ENCODE data around the gene FAM229A. TPM values are rescaled to one million over a fixed set of nuclear protein-coding genes. Genes with fewer than 3 reads are reported as not detected.

The FAM229A gene
- total and polyA plus RNA-seq, 2 of the 8 experiments (the other 6 are each of a cell fraction or from before 2014, with no cell fraction given) = 4.1 to 4.2 TPM

DNA sequence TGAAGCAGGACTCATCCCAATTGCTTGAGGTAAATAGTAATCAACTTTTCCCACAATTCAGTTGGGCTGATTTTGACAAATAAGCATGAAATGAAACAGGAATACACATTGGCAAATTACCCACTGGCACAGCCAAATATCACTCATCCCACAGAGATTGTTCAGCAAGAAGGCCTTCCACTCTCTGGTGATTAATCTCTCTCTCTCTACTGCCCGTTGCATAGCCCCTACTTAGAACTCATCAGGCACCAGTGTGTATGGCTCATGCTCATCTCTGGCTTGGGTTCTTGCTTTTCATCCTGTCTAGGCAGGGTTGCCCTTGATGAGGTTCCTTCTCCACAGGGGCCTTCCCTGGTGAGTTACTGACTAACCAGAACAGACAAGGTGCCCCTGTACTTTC lies 30.9 kb upstream of the FAM229A start:
- DNase-seq (ENCODE audit: low read depth in 1 of 2, low spot score in 2 of 2) (no peak), FAIRE-seq (no peak)
- POLR2A ChIA-PET (ENCODE audit: partially characterized antibody) = interaction anchor here (0.6 to 3.8 kb wide), 11 partner anchors 8 to 385 kb away, joined by 3 to 11 read pairs (median 4); partner anchors contain the start of gene MARCKSL1
- Histone ChIP-seq H3K79me1 (ENCODE audit: low read depth, low read length) (peaks cover 7% of the 10 kb centered on the region), H3K56ac (replicated peaks; ENCODE audit: insufficient read length, low read depth, low read length) (no peak overlapping the region), H2BK5ac (ENCODE audit: low read depth, low read length) (no peak overlapping the region), H3K4me3 (ENCODE audit: extremely low read depth in 1 of 4, insufficient read depth in 2 of 4, low read depth in 3 of 4, low read length in 4 of 4) (peak overlapping the region; percentile 79 to 100 (median 94); a peak in 7 of 8 replicates), H3K9ac (replicated peaks in 1 of 4; ENCODE audit: extremely low read depth in 1 of 4, low read depth in 3 of 4, low read length in 3 of 4) (peak overlapping the region in 1 of 4 experiments; percentile 28; a peak in 1 of 7 replicates), H4K91ac (replicated peaks; ENCODE audit: insufficient read length, low read length) (no peak overlapping the region), H3K23me2 (ENCODE audit: low read depth, low read length) (peaks cover 4% of the 10 kb centered on the region; the same call in 1 of the 2 replicates), H4K20me1 (replicated peaks in 1 of 2; ENCODE audit: control insufficient read depth in 1 of 2, insufficient read depth in 2 of 2, low read length in 2 of 2) (peaks cover 0 to 6% of the 10 kb centered on the region in 2 experiments), H3K9me3 (ENCODE audit: insufficient read depth in 2 of 2, low read depth in 1 of 2, low read length in 1 of 2) (no peaks in the 10 kb centered on the region), H3K27ac (ENCODE audit: low read depth, low read length) (no peak overlapping the region), H4K5ac (ENCODE audit: insufficient read length, low read depth, low read length) (no peak overlapping the region), H3K23ac (ENCODE audit: insufficient read length) (no peak overlapping the region), H4K8ac (ENCODE audit: extremely low read depth, insufficient read depth, low read length) (no peak overlapping the region), H2AFZ (ENCODE audit: low read length) (no peak overlapping the region), H2BK12ac (ENCODE audit: low read depth, low read length) (peak overlapping the region; percentile 12; the same call in 1 of the 2 replicates), H3K14ac (ENCODE audit: insufficient read length) (no peak overlapping the region), H2BK120ac (replicated peaks; ENCODE audit: low read depth, low read length) (no peak overlapping the region), H2BK20ac (ENCODE audit: low read length) (no peak overlapping the region), H3K4me1 (replicated peaks in 1 of 4; ENCODE audit: control insufficient read depth in 3 of 4, insufficient read depth in 4 of 4, low read length in 3 of 4) (peaks cover 0 to 8% (median 3%) of the 10 kb centered on the region in 4 experiments; a peak in 4 of 7 replicates), H3K4ac (replicated peaks; ENCODE audit: insufficient read length, low read depth, low read length) (no peak overlapping the region), H3K36me3 (ENCODE audit: control insufficient read depth in 2 of 4, insufficient read depth in 4 of 4, low read length in 3 of 4) (peaks cover 3 to 15% (median 11%) of the 10 kb centered on the region in 4 experiments; a peak in 5 of 8 replicates), H2BK15ac (ENCODE audit: low read length) (no peak overlapping the region), H2AK5ac (ENCODE audit: low read depth, low read length) (no peak overlapping the region), H3K4me2 (ENCODE audit: insufficient read depth in 1 of 2, low read depth in 2 of 2, low read length in 2 of 2) (peak overlapping the region; percentile 84 to 90), H3K27me3 (replicated peaks in 1 of 4; ENCODE audit: control insufficient read depth in 3 of 4, extremely low read depth in 1 of 4, insufficient read depth in 3 of 4, low read length in 3 of 4) (no peaks in the 10 kb centered on the region), H3K18ac (ENCODE audit: extremely low read depth, low read length) (no peak overlapping the region), H3K79me2 (ENCODE audit: control insufficient read depth in 1 of 2, insufficient read depth in 2 of 2, low read length in 2 of 2) (peaks cover 4 to 32% of the 10 kb centered on the region in 2 experiments)
- WGBS, 2 experiments (ENCODE audit: extremely low coverage in 1 of 2, insufficient coverage in 1 of 2, insufficient read length in 1 of 2, insufficient replicate concordance in 2 of 2, low coverage in 1 of 2, low lambda C conversion rate in 2 of 2, missing lambda C conversion rate in 1 of 2) = 94% methylated on average over 1 of the region's 1 CpG; no CpG with 5 or more reads in 1 of the 2 experiments
- CTCF ChIA-PET (ENCODE audit: partially characterized antibody) = interaction anchor here (0.6 kb wide), 1 partner anchor 252 kb away, joined by 4 read pairs; no protein-coding TSS in a partner anchor
- no peak for TF ChIP-seq PHF8 (conservative IDR thresholded peaks at IDR 0.05; ENCODE audit: low read depth, low read length)
- TF ChIP-seq FOSL1 (IDR thresholded peaks at IDR 0.05; ENCODE audit: insufficient read depth, low read depth, low read length) = no peak
- no peak for TF ChIP-seq TEAD4 (IDR thresholded peaks at IDR 0.05; ENCODE audit: low read depth, low read length)
- TF ChIP-seq CBX8 (IDR thresholded peaks at IDR 0.05; ENCODE audit: borderline replicate concordance, low read depth, low read length) = no peak
- no peak for TF ChIP-seq HDAC6 (IDR thresholded peaks at IDR 0.05; ENCODE audit: low read depth, low read length)
- no peak for TF ChIP-seq SIN3A (conservative IDR thresholded peaks at IDR 0.05 in 1 of 2, IDR thresholded peaks at IDR 0.05 in 1 of 2; ENCODE audit: low read depth in 1 of 2, low read length in 2 of 2)
- no peak for TF ChIP-seq EGR1 (IDR thresholded peaks at IDR 0.05; ENCODE audit: borderline replicate concordance, low read depth, low read length)
- TF ChIP-seq SIRT6 (IDR thresholded peaks at IDR 0.05; ENCODE audit: low read length) = no peak
